ENCODE data around the gene MROH2A.

MROH2A gene

GRCh38 chr2:233819884-233820773 is 42.0 kb downstream of the MROH2A start:
- DNase-seq = no peak

- no peak for DNase-seq
These were observed 42.6 kb downstream of the MROH2A start for GRCh38 chr2:233820774-233821105.

- DNase-seq = no peak
These were observed 43.1 kb downstream of the MROH2A start for GRCh38 chr2:233821196-233821595.

- no peak for DNase-seq
These were observed 43.6 kb downstream of the MROH2A start for GRCh38 chr2:233821709-233822100.

GRCh38 chr2:233822101-233822771 is 44.1 kb downstream of the MROH2A start:
- no peak for DNase-seq

GRCh38 chr2:233822781-233823730 is 44.9 kb downstream of the MROH2A start:
- no peak for DNase-seq

GRCh38 chr2:233823731-233824121 is 45.6 kb downstream of the MROH2A start:
- DNase-seq = no peak

- DNase-seq = no peak
These were observed 46.2 kb downstream of the MROH2A start for GRCh38 chr2:233824373-233824772.

GRCh38 chr2:233828546-233829192 is 50.5 kb downstream of the MROH2A start:
- DNase-seq = no peak

- DNase-seq = no peak
These were observed 51.3 kb downstream of the MROH2A start for GRCh38 chr2:233829193-233830110.

- DNase-seq = no peak
These were observed 52.1 kb downstream of the MROH2A start for GRCh38 chr2:233830111-233830802.

GRCh38 chr2:233831011-233831721 is 53.0 kb downstream of the MROH2A start:
- no peak for DNase-seq

GRCh38 chr2:233831861-233832260 is 53.7 kb downstream of the MROH2A start:
- no peak for DNase-seq

- no peak for DNase-seq
These were observed 54.3 kb downstream of the MROH2A start for GRCh38 chr2:233832414-233832813.

GRCh38 chr2:233832869-233833311 is 54.8 kb downstream of the MROH2A start:
- no peak for DNase-seq

GRCh38 chr2:233833345-233833744 is 55.2 kb downstream of the MROH2A start:
- DNase-seq = no peak

GRCh38 chr2:233835230-233836186 is 57.4 kb downstream of the MROH2A start:
- no peak for DNase-seq

- no peak for DNase-seq
These were observed 58.2 kb downstream of the MROH2A start for GRCh38 chr2:233836359-233836758.

- DNase-seq = no peak
These were observed 59.6 kb downstream of the MROH2A start for GRCh38 chr2:233837694-233838229.

Data from stimulated activated CD4-positive, alpha-beta T cell treated with anti-CD3 and anti-CD28 coated beads, Interleukin-4, amount 100 ng/mL, for 24 hours (primary cell).